PC-3 (cell line): ENCODE data around the gene TMEM163. TPM values are rescaled to one million over a fixed set of nuclear protein-coding genes. Genes with fewer than 3 reads are reported as not detected.
A peak's percentile ranks its signal among the peaks of the same experiment; 100 is the strongest.
"Not testable (repeated sequence)": the region's sequence is repeated elsewhere in the genome, so short reads cannot be mapped to it uniquely, and the experiment has no call there.

Experiments
- ATAC-seq: fragments of 200-7000 bp; cut with Tn5 transposase; 2 replicates; pipeline ENCODE4 v1.9.1; 2020; ENCODE audit warnings: mild to moderate bottlenecking, moderate library complexity
- BruUV-seq: library from RNA; stranded (reverse); fragments of 400-500 nt; replicated peaks from 2 replicates; lab custom pipeline; 2021; lab: Mats Ljungman, UMichigan
- CTCF ChIA-PET: fragments of 300-600 bp; sonication (Branson Sonifier 250); formaldehyde crosslinking; loops from one replicate; lab custom pipeline; 2022; ENCODE audit warnings: antibody characterized with exemption; lab: Charles Lee
- POLR2A ChIA-PET: fragments of 300-600 bp; sonication (Branson Sonifier 250); formaldehyde crosslinking; loops from one replicate; lab custom pipeline; 2022; ENCODE audit warnings: antibody characterized with exemption; ENCODE audit not compliant: unreplicated experiment; lab: Charles Lee
- DNase-seq: peaks from one replicate; pipeline ENCODE4 v3.0.0-alpha.2; 2015
- H2AFZ ChIP-seq: fragments of 300-600 bp; sonication (generic); 2 replicates; pipeline ENCODE4 v1.6.0; 2016; ENCODE audit warnings: antibody characterized with exemption, low read length
- H3F3A ChIP-seq: fragments of 300-600 bp; sonication (generic); one replicate; pipeline ENCODE4 v1.6.0; 2017; ENCODE audit warnings: antibody characterized with exemption, low read length, control low read depth, mild to moderate bottlenecking; ENCODE audit not compliant: unreplicated experiment
- H3K27ac ChIP-seq: fragments of 300-600 bp; sonication (generic); 2 replicates; pipeline ENCODE4 v1.5.1; 2016; ENCODE audit warnings: mild to moderate bottlenecking, low read length
- H3K27me3 ChIP-seq: fragments of 300-600 bp; sonication (generic); 2 replicates; pipeline ENCODE4 v1.6.1; 2016; ENCODE audit warnings: low read length, mixed read lengths
- H3K36me3 ChIP-seq: fragments of 300-600 bp; sonication (generic); 2 replicates; pipeline ENCODE4 v1.6.1; 2016; ENCODE audit warnings: low read depth, mixed run types, low read length, mixed read lengths
- H3K4me1 ChIP-seq: fragments of 300-600 bp; sonication (generic); 2 replicates; pipeline ENCODE4 v1.5.1; 2016; ENCODE audit warnings: low read length; ENCODE audit not compliant: insufficient read depth
- H3K4me2 ChIP-seq: fragments of 300-600 bp; sonication (generic); 2 replicates; pipeline ENCODE4 v1.6.0; 2016; ENCODE audit warnings: low read length
- H3K4me3 ChIP-seq: fragments of 300-600 bp; sonication (generic); 2 replicates; pipeline ENCODE4 v1.5.1; 2016; ENCODE audit warnings: mild to moderate bottlenecking, low read length, mixed read lengths
- H3K79me2 ChIP-seq: fragments of 300-600 bp; sonication (generic); 2 replicates; pipeline ENCODE4 v1.6.1; 2017; ENCODE audit warnings: low read length, mixed read lengths
- H3K9ac ChIP-seq: fragments of 300-600 bp; sonication (generic); 2 replicates; pipeline ENCODE4 v1.6.0; 2016; ENCODE audit warnings: mild to moderate bottlenecking, low read length
- H3K9me2 ChIP-seq: fragments of 300-600 bp; sonication (generic); replicated peaks from 2 replicates; pipeline ENCODE4 v1.6.1; 2016; ENCODE audit warnings: mixed run types, low read length, mixed read lengths
- H3K9me3 ChIP-seq: fragments of 300-600 bp; sonication (generic); 2 replicates; pipeline ENCODE4 v1.6.1; 2016; ENCODE audit warnings: low read length, mixed read lengths
- H4K20me1 ChIP-seq: fragments of 300-600 bp; sonication (generic); 2 replicates; pipeline ENCODE4 v1.6.1; 2016; ENCODE audit warnings: low read length, mixed read lengths
- CTCF ChIP-seq: fragments of 300-600 bp; sonication (generic); conservative IDR thresholded peaks from 2 replicates; pipeline ENCODE4 v1.5.1; 2017; ENCODE audit warnings: antibody characterized with exemption, low read depth, mild to moderate bottlenecking, low read length
- EZH2 ChIP-seq: fragments of 300-600 bp; sonication (generic); IDR thresholded peaks from one replicate; pipeline ENCODE4 v1.6.1; 2017; ENCODE audit warnings: antibody characterized with exemption, mild to moderate bottlenecking, low read length; ENCODE audit not compliant: unreplicated experiment
- EZH2phosphoT487 ChIP-seq: fragments of 300-600 bp; sonication (generic); IDR thresholded peaks from 2 replicates; pipeline ENCODE4 v1.6.1; 2018; ENCODE audit warnings: mild to moderate bottlenecking, antibody characterized with exemption, low read length, borderline replicate concordance
- intact Hi-C: fragments of 100-400 bp; cut with micrococcal nuclease; formaldehyde crosslinking; loops from 2 replicates; pipeline ENCODE4 v1.9.0; 2023
- total RNA-seq: library from RNA; depleted of rRNA; stranded (reverse); fragments of >200 nt; gene quantifications from 2 replicates; pipeline ENCODE4 v1.2.3, GENCODE V29; 2014

The TMEM163 gene
- total RNA-seq, 1 experiment from 2014 or later, result 0.47 TPM

GRCh38 chr2:134762508-134762907 lies 43.7 kb upstream of the TMEM163 start:
- CTCF ChIA-PET, result no interaction called here
- Histone ChIP-seq H4K20me1 (no peaks in the 10 kb centered on the region), H3K9me2 (no peaks in the 10 kb centered on the region), H3K4me1 (peaks cover 4% of the 10 kb centered on the region; the same call in 1 of the 2 replicates), H3K4me3 (no peak overlapping the region), H3K27me3 (no peaks in the 10 kb centered on the region), H3K36me3 (no peaks in the 10 kb centered on the region), H3K9ac (no peak overlapping the region), H3F3A (no peaks in the 10 kb centered on the region), H3K79me2 (no peaks in the 10 kb centered on the region), H3K27ac (no peak overlapping the region), H3K9me3 (no peaks in the 10 kb centered on the region), H2AFZ (no peak overlapping the region), H3K4me2 (no peak overlapping the region)
- TF ChIP-seq EZH2phosphoT487 (no peak), CTCF (no peak), EZH2 (no peak)
- POLR2A ChIA-PET, result no interaction called here
- ATAC-seq (peak; percentile 78), DNase-seq (peak; percentile 80)
- BruUV-seq, result no TSS peak
- intact Hi-C loops, result no loop called here

GRCh38 chr2:134760385-134760784 lies 41.6 kb upstream of the TMEM163 start:
- H3K4me1 ChIP-seq, result peaks cover 4% of the 10 kb centered on the region; the same call in 1 of the 2 replicates
- ChIA-PET POLR2A (no interaction called here), CTCF (no interaction called here)
- H4K20me1 ChIP-seq, result no peaks in the 10 kb centered on the region
- no peak overlapping the region for H3K9ac ChIP-seq
- H3K27me3 ChIP-seq, result no peaks in the 10 kb centered on the region
- H3K9me3 ChIP-seq, result no peaks in the 10 kb centered on the region
- no peaks in the 10 kb centered on the region for H3K79me2 ChIP-seq
- ATAC-seq (no peak), DNase-seq (no peak)
- no peak overlapping the region for H3K27ac ChIP-seq
- no peak overlapping the region for H3K4me3 ChIP-seq
- H3K9me2 ChIP-seq, result no peaks in the 10 kb centered on the region
- no peak overlapping the region for H2AFZ ChIP-seq
- intact Hi-C loops, result no loop called here
- TF ChIP-seq EZH2phosphoT487 (no peak), CTCF (no peak), EZH2 (no peak)
- H3K36me3 ChIP-seq, result no peaks in the 10 kb centered on the region
- H3K4me2 ChIP-seq, result no peak overlapping the region
- no peaks in the 10 kb centered on the region for H3F3A ChIP-seq
- no TSS peak for BruUV-seq

- ATAC-seq, result no peak
- Histone ChIP-seq H2AFZ (no peak overlapping the region), H3K36me3 (no peaks in the 10 kb centered on the region), H3K4me3 (no peak overlapping the region), H3K9me3 (no peaks in the 10 kb centered on the region), H3K27ac (no peak overlapping the region), H3F3A (no peaks in the 10 kb centered on the region), H3K4me2 (no peak overlapping the region), H3K79me2 (no peaks in the 10 kb centered on the region), H3K9me2 (no peaks in the 10 kb centered on the region), H3K9ac (no peak overlapping the region), H3K27me3 (no peaks in the 10 kb centered on the region), H3K4me1 (peaks cover 4% of the 10 kb centered on the region; the same call in 1 of the 2 replicates), H4K20me1 (no peaks in the 10 kb centered on the region)
- DNase-seq, result no peak
- no peak for TF ChIP-seq EZH2
- no TSS peak for BruUV-seq
- ChIA-PET POLR2A (no interaction called here), CTCF (no interaction called here)
- intact Hi-C loops, result no loop called here
These were observed 39.8 kb upstream of the TMEM163 start for GRCh38 chr2:134758633-134759032.

GRCh38 chr2:134751981-134752380 lies 33.2 kb upstream of the TMEM163 start:
- H3K4me2 ChIP-seq, BruUV-seq, H3K9ac ChIP-seq, H3K27me3 ChIP-seq, H3K36me3 ChIP-seq, H3K4me1 ChIP-seq, ATAC-seq, H3K9me2 ChIP-seq, H3K9me3 ChIP-seq, H3K4me3 ChIP-seq, intact Hi-C loops, DNase-seq, H3F3A ChIP-seq, H3K27ac ChIP-seq, H2AFZ ChIP-seq, POLR2A ChIA-PET, CTCF ChIA-PET, H4K20me1 ChIP-seq, H3K79me2 ChIP-seq: not testable (repeated sequence)
